OCI-LY1 (cell line): Measurements from ENCODE around the gene ELL.

ENCODE experiments used
- CTCF ChIP-seq: fragments of 200-600 bp; sonication (generic), shearing (Covaris generic); IDR thresholded peaks from 2 replicates; pipeline ENCODE4 v1.5.1; 2017; ENCODE audit warnings: mild to moderate bottlenecking, antibody characterized with exemption, low read length, moderate library complexity, mixed read lengths
- EZH2 ChIP-seq: fragments of 200-600 bp; sonication (generic), shearing (Covaris generic); IDR thresholded peaks from 2 replicates; pipeline ENCODE4 v1.8.0; 2017; ENCODE audit warnings: borderline replicate concordance, mixed run types, mild to moderate bottlenecking, antibody characterized with exemption, low read length, moderate library complexity, mixed read lengths

- TF ChIP-seq CTCF (no peak), EZH2 (no peak)
Measured at GRCh38 chr19:18542941-18543813, 21.3 kb upstream of the ELL start, which contains the start of gene FKBP8.
